GM19372 (cell line): ENCODE data around the gene PHACTR3.

Source experiments
- ATAC-seq: cut with Tn5 transposase; IDR thresholded peaks from one replicate; pipeline ENCODE4 v1.9.1; 2021; ENCODE audit warnings: mild to moderate bottlenecking, low read depth, moderate library complexity; ENCODE audit not compliant: unreplicated experiment

Gene PHACTR3

DNA sequence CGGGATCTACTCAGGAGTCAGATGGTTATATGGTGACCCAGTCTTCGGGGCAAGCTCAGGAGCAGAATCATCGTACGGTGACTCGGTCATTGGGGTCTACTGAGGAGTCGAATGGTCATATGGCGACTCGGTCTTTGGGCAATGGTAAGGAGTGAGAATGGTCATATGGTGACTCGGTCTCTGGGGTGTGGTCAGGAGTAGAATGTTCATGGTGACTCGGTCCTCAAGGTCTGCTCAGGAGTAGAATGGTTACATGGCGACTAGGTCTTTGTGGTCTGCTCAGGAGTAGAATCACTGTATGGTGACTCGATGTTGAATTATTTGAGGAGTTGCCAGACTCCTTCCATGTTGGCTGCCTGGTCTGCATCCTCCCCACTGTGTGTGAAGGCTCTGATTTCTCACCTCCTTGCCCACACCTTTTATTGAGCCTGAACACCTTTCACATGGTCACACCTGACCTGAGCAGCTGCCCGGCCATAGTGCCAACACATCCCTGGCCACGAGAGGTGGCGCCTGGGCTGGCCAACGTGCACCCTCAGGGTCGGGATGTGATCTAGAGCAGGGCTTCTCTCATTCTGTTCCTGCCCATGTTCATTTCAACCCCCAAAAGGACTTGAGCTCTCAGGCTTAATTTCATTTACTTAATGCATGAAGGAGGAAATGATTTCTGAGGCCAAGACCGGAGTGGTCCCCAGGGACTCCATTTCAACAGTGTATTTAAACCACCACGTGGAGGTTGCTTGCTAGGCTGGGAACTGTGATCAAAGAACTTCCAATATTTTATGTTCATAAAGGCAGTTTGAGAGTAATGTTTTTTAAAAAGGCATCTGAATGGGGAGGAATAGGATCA is 119.5 kb downstream of the PHACTR3 start:
- no peak for ATAC-seq

DNA sequence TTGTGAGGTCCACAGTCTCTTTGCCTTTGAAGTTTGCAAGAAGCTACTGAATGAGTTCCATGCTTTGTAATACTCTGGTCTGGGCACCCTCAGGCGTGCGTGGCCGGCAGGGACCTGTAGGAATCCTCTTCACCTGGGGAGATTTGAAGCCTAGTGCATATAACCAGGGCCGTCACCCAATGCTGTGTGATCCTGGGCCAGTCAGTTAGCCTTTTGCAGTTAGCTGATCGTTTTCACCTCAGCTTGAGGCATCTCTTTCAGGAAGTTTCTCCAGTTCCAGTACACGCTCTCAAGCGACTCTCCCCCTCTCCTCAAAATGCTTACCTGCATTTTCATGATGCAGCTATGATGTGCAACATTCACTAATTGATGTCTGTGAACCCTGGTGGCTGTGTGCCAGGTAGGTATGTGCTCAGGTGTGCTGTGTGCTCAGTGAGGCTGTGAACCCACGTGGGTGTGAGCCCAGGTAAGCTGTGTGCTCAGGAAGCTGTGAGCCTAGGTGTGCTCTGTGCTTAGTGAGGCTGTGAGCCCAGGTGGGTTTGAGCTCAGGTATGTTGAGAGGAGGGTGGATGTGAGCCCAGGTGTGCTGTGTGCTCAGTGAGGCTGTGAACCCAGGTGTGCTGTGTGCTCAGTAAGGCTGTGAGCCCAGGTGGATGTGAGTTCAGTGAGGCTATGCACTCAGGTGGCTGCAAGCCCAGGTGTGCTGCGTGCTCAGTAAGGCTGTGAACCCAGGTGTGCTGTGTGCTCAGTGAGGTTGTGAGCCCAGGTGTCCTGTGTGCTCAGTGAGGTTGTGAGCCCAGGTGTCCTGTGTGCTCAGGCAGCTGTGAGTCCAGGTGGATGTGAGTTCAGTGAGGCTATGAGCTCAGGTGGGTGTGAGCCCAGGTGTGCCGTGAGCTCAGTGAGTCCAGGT is 120.4 kb downstream of the PHACTR3 start:
- no peak for ATAC-seq

DNA sequence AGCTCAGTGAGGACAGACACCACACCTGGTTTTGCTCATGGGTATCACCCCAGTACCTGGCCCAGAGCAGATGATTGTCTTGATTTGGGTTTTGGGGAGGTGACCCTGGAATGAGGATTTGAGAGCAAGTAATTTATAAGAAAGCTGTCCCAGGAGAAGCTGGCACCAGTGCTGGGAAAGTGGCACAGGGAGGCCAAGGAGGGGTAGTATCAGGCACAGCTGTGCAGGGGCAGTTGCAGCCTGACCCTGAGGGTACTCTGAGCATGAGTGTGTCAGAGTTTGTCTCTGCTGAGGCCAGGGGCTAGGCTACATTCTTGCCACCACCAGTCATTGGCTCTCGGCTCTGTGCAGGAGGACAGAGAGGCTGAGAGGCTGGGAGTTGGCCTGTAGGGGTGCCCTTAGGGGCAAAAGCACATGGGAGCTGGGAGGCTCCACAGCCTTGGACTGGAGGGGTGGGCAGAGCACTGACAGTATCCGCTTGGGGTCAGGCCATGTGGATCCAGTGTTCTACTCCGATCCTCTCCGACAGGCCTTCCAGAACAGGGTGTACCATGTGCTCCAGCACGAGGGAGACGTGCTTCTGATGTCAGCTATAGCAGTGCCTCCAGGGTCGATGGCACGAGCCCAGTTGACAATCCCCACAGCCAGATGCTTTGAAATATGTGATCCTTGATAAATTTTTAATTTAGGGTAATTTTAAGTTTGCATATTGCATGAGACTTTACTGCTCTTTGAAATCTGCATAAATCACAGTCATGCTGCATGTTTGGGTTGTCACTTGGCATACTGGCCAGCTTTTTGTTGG is 121.3 kb downstream of the PHACTR3 start:
- no peak for ATAC-seq

DNA sequence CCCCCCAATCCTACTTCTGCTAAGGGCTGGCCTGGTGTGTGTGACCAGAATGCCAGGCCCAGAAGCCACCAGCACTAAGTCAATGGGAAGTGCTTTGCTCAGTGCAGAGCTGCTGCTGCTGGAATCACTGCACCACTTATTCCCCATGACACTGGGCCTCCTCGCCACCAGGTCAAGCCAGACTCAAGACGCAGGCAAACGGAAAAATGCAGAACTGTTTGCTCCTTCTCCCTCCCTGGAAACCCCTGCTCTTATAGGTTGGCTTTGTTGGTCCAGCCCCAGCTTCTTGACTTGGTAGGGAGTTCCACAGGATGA is 121.9 kb downstream of the PHACTR3 start:
- ATAC-seq, result no peak

DNA sequence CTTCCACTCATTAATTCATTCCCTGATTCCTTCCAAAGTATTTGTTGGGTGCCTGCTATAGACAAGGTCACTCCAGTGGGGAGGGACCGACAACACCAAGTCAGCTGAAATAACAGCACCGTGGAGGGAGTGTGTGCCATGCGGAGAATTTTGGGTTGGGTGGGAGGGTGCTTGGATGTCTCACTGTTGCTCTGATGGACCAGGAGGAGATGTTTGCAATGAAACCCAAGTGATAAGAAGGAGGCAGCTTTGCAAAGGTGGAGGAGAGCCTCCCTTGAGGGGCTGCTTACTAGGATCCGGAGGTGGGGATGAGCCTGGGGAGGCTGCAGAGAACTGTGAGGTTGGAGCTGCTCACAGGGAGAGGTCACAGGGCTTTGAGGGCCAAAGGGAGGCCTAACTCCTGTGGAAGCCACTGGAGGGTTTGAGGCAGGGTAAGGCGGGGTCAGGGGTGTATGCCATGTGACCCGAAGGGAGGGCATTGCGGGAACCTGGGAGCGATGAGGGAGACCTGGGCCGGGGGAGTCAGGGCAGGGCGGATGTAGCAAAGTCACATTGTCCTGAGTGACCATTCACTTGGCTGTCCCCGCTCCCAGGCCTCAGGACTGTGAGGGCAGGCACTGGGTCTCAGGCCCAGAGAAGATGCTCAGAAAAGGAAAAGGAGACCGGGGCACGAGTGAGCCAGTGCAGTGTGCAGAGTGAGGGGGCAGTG is 124.5 kb downstream of the PHACTR3 start:
- no peak for ATAC-seq

DNA sequence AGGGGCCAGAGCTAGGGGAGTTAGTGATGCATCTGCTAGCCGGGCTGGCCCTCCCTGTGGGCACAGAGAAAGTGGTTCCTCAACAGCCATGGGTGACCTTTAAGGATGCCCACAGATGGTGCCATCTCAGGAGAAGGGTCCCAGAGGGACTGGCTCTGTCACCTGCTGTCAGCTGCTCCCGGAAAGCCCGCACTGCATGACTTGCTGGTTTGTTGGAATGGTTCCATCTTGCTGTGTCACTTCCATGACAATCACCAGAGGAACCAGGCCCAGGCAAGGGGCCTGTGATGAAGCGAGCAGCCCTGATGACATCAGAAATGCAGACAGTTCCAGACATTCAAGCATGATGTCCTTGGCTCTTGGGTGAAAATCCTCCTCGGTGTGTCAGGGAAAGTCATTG is 125.2 kb downstream of the PHACTR3 start:
- ATAC-seq, result no peak

DNA sequence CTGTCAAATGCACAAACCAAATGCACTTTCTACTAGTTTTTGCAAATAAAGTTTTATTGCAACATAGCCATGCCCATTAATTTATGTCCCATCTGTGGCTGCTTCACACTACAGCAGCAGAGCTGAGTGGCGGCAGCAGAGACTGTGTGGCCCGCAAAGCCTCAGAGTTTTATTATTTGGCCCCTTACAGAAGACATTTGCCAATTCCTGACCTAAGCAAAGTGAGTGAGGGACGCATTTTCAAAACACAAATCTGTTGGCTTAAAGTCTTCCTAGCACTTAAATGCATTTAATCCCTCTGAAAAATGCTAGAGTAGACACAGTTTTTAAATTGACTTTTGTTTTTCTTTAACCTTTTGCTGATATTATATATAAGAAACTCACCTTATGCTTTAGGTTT is 126.4 kb downstream of the PHACTR3 start:
- ATAC-seq, result no peak

DNA sequence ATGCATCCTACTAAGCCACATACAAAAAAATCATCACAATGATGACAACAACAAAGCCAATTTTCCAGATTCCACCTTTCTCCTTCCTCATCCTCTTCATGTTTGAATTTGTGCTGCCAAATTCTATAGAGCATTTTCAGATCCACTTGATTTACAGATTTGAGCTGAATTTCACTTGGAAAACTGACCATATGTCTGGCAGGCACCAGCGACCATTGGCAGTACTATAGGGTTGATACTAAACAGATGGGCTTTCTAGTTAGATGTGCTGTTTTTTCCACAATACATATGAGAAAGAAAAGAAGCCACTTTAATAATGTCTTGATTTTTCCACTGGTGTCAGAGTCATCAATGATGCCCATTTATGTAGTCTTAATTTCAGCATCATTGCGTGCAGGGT is 127.0 kb downstream of the PHACTR3 start:
- no peak for ATAC-seq

DNA sequence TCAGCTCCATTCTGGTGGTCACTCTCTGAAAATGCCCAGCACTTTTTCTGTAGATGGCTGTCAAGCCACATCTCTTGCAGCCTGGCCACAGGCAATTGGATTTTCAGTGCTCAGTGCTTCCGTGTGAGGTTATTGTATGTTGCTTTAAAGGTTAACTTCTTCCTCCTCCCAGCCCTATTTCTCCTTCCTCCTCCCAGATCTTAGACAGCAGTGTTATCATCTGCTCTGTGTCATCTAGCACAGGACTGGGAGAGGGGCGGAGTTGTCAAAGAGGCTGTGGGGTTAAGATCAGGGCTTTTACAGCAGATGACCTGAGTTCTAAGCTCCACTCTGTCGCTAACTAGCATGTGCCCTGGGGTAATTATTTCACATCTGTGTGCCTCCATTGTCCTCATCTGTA is 129.0 kb downstream of the PHACTR3 start:
- no peak for ATAC-seq

DNA sequence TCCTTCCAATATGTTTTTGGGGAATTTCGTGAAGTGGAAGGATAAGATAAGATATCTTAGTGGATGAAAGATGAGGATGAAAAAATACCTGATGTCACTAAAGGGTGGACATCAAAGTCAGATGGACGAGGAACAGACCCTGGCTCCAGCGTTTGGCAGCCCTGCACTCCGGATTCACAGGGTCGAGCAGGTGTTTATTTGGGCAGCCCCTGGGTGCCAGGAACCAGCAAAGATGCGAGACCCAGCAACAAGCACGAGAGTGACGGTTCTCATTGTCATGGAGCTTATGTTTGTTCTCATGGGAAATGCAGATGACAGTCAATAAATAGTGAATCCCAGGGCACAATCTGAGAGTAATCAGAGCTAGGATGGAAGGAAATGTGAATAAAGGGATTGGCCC is 131.1 kb downstream of the PHACTR3 start:
- ATAC-seq, result no peak

DNA sequence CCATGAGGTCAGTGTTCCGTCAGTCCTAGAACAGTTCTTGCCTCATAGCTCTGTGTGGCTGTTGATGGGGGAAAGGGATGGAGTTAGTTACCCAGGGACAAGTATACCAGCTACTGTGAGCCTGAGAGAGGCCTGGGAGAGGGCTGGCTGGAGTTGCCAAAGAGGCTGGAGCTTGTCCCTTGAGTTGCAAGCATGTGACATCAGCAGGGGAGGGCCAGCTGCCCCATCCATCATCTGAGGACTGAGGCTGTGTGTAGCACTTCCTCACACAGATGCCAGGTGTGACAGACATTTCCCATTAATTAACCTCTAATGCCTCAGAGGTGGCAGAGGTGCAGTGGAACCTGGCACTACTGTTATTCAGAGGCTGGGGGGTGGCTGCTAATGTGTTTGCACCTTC is 131.6 kb downstream of the PHACTR3 start:
- no peak for ATAC-seq

DNA sequence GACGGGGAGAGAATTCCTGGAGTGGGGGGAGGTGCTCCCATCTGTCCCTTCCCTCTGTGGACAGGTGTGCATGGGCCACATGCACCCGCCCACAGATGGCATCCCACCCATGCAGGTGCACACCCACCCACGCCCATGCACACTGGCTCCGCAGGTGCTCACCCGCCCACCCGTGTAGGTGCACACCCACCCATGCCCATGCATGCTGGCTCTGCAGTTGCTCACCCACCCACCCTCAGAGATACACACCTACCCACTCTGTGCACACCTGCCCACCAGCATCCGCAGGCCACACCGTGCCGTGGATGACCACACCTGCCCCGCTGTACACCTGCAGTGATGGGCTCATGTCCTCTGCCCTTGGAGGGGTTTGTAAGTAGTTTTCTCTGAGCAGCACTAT is 132.0 kb downstream of the PHACTR3 start:
- ATAC-seq, result no peak

DNA sequence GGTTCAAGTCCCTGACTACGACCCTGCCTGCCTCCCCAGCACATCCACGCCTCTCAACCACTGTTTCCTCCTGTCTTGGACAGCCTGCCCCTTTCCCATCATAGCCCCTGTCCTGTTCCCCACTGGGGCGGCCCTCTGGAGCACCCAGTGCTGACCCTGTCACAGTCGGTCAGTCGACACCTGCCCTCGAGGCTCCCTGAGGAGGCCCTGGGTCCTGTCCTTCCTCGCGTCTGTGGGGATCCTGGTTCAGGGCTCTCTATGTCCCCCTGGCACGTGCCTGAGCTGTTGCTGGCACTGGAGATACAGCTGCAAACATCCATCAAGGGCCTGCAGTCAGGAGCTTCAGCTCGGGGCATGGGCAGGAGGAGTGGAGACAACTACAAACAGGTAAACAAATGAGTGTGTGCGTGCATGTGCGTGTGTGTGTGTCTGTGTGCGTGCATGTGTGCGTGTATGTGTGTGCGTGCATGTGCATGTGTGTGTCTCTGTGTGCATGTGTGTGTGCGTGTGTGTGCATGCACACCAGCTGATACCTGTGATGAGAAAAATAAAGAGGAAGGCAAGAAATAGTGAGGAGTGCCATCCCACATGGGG is 132.8 kb downstream of the PHACTR3 start:
- no peak for ATAC-seq

DNA sequence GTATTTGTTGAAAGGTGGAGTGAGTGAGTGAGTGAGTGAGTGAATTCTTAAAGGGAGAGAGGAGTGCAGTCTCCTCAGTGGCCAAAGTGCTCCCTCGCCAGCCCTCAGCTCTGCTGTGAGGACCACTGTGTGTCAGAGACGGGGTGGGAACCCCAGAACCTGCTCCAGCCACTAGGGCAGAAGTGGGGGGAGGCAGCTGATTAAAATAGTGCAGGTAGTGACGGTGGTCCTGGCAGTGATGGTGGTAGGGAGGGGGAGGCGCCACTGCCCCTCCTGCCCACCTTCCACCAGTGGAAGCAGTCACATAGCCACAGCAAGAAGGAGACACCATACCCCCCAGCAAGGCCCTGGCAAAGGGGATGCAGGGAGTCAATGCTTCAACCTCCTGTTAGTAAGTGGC is 133.5 kb downstream of the PHACTR3 start:
- no peak for ATAC-seq

DNA sequence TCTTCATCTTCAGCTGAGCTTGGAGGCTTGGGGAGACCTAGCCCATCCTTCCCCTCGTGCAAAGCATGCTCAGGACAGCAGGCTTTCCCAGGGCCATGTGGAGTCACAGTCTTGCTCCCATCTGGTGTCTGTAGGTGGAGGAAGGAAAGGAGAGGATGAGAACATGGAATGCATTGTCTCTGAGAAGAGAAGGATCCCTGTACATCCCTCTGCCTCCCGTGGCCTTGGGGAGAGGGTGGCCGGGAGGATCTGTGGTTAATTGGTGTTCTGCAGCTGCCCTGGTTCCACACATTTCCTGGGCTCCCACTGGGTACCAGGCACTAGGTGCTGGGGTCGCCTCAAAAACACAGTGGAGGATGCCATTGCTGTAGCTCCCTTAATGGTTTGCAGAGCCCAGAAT is 134.5 kb downstream of the PHACTR3 start:
- no peak for ATAC-seq

DNA sequence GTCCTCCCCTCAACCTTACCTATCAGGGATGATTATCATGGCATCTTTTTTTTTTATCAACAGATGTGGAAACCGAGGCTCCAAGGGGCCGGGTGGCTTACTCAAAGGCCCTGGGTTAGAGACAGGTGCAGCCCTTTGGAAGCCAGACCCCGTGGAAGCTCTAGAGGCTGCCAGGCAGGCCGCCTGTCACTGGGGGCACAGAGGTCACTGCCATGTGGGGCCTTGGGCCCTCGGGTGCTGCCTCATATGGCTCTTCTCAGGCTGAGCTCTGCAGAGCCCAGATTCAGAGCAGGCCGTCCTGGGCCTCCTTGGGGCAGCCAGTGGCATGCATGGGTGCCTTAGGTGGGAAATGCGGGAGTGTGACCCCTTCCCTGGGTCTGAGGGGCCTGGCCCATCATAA is 136.3 kb downstream of the PHACTR3 start:
- ATAC-seq, result no peak

DNA sequence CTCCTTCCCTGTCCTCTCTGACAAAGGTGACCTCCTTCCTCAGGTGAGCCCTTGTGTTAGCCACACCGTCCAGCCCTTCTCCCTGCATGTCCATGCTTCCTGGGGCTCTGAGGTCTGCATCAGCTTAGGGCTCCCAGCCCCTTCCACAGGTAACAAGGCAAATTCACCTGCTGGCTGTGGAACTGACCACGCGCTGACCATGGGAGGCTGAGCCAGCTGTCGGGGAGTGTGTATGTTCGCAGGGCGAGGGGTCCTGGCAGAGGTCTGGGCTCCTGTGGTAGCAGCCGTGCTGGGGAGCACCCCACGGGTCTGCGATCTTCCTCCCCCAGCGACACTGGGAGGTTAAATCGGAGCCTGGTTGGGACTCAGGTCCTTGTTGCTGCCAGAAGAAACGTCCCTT is 136.7 kb downstream of the PHACTR3 start:
- ATAC-seq, result no peak

DNA sequence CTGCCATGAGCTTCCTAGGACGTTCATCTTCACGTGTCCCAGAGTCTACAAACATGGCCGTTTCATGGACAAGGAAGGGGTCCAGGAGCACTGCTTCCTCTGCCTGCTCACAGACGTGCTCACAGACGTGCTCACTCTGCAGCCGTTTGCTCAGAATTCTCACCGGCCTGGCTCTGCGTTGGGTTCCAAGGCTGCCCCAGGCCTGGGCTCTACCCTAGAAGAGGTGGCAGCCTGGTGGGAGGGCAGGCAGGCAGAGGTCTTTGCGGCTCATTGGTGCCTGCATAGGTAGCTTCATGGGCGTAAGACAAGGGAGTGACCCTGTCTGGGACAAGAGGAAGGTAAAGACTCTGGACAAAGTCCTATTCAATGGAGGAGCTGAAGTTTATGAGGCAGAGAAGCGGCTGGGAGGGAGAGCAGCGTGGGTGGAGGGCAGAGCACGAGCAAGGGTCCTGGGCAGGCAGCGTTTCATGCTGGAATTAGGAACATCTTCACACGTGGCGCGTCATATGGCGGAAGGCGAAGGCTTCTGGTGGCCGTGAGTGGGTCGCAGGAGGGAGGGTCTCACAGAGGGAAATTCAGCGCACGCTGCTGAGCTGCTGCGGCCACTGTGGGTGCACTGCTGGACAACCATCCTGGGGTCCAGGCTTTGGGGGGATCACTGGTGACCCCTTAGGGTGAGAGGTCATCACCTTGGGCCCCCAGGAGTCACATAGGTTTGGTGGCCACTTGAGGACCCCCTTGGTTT is 138.2 kb downstream of the PHACTR3 start:
- ATAC-seq, result no peak

DNA sequence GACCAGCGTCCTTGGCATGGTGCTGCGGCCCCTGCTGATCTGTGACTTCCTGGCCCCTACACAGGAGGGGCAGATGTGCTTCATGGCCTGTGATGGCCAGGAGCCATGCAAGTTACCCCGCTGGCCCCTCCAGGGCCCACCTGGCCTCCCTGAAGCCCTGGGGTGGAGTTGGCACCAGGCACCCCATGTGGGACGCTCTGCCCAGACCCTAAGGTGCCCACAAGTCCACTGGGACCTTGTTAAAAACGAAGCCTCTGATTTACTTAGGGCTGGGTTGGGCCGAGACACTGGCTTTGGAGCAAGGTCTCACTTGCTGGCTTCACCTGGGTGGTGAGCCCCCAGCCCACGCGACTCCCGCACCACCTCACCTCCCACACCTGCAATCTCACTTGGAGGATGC is 139.0 kb downstream of the PHACTR3 start:
- ATAC-seq, result no peak
